NT2/D1 (cell line): ENCODE measurements around the gene NFIA.

Experiments used
- SUZ12 ChIP-seq: IDR thresholded peaks from 2 replicates; pipeline ENCODE4 v1.6.1; 2011; ENCODE audit not compliant: insufficient read length, insufficient read depth; ENCODE audit errors: extremely low read depth
- YY1 ChIP-seq: IDR thresholded peaks from 2 replicates; pipeline ENCODE4 v1.6.1; 2011; ENCODE audit not compliant: insufficient read length, insufficient read depth
- ZNF274 ChIP-seq: IDR thresholded peaks from 2 replicates; pipeline ENCODE4 v1.6.1; 2011; ENCODE audit warnings: mild to moderate bottlenecking, low read depth, low read length

DNA sequence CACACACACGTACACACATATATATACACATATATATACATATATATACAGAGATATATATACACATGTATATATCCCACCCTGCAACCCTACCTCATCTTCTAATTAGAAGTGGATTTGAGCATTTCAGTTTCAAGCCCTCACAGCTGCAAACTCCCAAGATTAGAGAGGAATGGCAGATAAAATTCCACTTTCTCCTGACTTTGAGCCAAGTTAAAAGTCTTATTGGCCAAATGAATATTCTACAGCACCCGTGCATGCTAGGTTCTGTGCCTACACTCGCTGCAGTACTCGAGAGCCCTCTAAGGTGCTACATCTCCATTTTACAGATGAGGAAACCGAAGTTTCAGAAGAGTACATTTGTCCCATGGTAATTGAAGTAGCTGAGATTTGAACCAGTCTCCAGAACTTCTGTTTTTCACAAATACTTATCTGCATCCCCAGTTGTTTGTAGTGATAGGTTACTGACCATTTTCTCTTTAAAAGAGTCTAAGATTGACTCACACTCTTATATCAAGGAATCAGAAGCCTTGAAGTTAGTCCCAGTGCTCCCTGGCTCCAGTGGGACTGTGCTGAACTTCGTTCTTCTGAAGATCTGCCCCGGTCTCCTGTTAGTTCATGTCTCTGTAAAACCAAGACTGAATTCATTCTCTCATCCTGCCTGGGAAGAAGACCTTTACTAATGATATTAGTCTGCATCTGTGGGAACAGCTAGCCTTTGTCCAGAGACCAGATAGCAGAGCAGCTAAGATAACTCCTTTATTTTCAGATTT, 350.4 kb downstream of the NFIA start:
- TF ChIP-seq ZNF274 (no peak), YY1 (no peak), SUZ12 (no peak)
